GM19099 (cell line): ENCODE results near the gene FOXRED2.

Experiments used
- POLR2A ChIP-seq: IDR thresholded peaks from 3 replicates; pipeline ENCODE4 v1.6.1; 2011; ENCODE audit warnings: low read depth; ENCODE audit not compliant: insufficient read length; ENCODE audit errors: extremely low read depth

FOXRED2 gene

GRCh38 chr22:36443198-36443770, 63.6 kb downstream of the FOXRED2 start:
- no peak for TF ChIP-seq POLR2A

GRCh38 chr22:36442506-36443197, 64.2 kb downstream of the FOXRED2 start:
- no peak for TF ChIP-seq POLR2A

GRCh38 chr22:36440429-36441002, 66.3 kb downstream of the FOXRED2 start:
- TF ChIP-seq POLR2A, result no peak

- TF ChIP-seq POLR2A, result no peak
Measured at GRCh38 chr22:36439481-36440271, 67.2 kb downstream of the FOXRED2 start.
